NCI-H187 (cell line): Measurements from ENCODE around the gene DCTN4.
"Not testable (repeated sequence)": the region's sequence is repeated elsewhere in the genome, so short reads cannot be mapped to it uniquely, and the experiment has no call there.

Experiments
- DNase-seq, 2 experiments: peaks; one replicate each; lab custom pipeline; 2025; lab: John Stamatoyannopoulos, UW

The DCTN4 gene

DNA sequence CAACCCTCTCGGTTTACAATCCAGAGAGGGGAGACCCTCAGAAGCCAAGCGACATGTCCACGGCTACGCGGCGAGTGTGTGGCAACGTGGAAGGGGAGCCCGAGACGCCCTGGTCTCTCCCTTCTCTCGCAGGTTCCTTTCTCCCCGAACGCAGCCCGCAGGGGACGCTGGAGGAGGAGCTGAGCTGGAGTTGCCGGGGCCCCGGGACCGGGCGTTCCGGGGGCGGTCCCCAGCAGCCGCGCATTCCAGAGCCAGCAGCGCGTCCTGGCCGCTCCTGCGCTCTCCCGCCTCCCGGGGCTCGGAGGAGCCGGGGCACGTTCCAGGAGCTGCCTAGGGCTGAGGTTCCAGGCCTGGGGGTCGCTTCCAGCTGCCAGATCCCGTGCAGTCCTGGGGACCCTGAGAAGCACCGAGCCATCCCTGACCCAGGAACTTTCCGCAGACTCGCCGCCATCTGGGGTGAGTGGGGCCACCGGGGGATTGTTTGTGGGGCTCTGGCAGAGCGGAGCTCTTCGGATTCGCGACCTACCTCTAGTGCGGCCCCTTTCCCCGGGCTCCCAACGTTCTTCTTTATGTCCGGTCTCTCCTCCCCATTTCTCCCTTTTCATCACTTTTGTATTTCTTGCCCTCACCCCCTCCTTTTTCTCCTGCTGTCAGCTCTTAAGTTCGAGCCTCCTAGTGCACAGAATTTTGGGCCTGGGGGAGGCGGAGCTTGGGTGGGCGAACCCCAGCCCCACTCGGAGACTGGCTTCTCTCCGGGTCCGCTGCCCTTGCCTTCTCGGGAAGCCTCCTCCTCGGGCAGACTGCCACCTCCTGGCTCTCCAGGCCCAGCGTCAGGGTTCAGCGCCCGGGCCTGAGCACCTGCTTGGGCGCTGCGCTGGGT is 19.9 kb upstream of the DCTN4 start, which contains the start of gene SMIM3:
Gene SMIM3 (plus strand): TSS at position 241 of the 880 bp plus-strand sequence. CDS start 16,684 bp downstream, outside the sequence.
- DNase-seq = no peak

DNA sequence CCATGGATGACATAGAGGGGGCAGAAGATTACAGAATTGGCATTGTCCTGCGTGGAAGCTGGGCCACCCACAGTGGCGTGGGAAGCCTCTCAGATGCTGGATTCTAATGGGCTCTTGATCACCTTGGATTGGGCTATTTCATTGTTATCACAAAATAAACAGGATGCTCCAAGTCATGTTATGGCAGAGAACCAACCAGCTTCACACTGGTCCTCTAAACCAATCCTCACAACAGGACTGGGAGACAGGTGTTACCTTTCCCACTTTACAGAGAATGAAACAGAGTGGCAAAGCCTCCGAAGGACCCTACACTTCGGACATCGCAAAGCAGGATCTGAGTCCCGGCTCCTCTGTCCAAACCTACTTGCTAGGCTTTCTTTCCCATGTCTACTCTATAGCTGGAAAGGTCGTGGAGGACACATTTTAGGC is 19.3 kb upstream of the DCTN4 start:
- DNase-seq = no peak

DNA sequence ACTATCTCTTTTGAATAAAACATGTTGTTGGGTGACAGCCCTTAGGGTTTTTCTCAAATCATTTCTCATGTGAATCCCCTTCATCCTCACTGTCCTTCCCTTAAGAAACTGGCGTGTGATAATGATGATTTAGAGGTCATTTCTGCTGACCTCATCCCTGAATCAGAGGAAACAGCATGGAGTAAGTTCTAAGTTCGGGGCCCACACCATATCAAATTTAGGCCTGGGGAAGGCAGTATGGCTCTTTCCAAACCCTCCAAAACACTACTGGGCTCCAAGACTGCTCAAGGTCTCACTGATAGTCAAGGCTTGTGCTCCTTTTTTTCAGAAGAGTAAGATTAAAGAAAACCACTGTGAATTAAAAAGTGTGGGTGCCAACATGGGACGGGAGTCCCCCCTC is 18.9 kb upstream of the DCTN4 start:
- DNase-seq = no peak

DNA sequence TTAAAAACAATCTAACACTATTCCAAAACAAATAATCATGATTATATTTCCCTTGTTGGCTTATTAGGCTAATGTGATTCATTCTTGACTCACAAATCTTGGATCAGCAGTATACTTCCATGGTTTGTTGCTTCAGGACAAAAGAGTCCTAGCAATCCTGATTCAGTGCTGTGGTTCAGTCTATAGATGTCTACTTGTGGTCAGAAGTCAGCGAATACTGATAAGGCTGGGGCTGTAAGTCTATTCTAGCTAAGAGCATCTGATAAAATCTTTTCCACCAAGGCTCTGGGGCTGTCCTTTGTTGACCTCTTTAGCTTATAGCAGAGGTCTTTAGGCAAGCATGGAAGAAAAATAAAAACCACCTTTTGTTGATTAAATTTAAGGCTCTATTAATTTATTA is 15.3 kb upstream of the DCTN4 start:
- no peak for DNase-seq

DNA sequence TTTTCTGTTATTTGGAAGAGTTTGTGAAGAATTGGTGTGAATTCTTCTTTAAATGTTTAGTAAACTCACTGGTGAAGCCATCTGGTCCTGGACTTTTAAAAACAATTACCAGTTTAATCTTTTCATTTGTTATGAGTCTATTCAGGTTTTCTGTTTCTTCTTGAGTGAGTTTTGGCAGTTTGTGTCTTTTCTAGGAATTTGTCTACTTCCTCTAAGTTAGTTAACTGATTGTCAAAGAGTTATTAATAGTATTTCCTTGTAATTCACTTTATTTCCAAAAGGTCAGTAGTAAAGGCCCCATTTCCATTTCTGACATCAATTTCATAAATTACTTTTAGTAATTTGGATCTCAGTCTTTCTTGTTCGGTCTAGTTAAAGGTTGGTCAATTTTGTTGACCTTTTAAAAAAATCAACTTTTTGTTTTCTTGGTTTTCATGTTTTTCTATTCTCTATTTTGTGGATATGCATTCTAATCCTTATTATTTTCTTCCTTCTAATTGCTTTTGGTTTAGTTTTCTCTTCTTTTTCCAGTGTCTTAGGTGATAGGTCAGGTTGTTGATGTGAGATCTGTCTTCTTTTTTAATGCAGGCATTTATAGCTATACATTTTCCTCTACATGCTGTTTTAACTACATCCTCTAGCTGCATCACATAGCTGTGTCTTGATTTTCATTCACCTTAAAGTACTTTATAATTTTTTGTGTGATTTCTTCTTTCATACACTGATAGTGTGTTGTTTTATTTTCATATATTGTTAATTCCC is 12.4 kb upstream of the DCTN4 start:
- no peak for DNase-seq

DNA sequence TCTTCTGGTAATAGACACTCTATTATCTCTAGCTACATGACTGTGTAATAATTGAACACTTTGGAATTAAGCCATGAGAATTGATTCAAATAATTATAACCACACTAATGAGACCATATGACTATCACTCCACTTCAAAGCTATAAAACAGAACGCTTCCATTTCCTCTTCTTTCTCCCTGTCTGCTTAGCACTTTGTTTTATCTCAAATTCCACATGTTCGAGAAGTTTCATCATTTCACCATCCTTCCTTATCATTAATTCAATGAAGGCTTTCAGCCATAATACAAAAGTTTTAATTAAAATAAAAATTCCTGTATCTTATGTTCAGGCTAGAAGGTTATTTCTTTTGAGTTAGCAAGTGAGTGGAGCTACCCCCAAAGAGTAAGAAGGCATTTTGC is 7.4 kb upstream of the DCTN4 start:
- no peak for DNase-seq

DNA sequence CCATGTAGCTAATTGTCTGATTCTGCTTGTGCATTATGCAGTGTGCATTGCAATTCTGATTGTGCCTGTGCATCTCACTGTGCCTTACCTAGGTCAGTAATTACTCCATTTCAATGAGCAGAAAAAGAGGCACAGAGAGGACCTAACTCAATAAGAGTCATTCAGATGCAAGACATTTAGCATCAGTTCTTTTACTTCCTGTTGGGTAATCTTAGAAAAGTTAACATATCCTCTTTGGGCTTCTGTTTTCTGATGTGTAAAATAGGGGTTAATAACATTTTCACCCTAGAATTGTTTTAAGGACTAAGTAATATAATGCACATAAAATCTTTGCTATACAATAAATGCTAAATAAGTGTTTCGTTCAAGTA is 7.0 kb upstream of the DCTN4 start:
- DNase-seq = no peak

DNA sequence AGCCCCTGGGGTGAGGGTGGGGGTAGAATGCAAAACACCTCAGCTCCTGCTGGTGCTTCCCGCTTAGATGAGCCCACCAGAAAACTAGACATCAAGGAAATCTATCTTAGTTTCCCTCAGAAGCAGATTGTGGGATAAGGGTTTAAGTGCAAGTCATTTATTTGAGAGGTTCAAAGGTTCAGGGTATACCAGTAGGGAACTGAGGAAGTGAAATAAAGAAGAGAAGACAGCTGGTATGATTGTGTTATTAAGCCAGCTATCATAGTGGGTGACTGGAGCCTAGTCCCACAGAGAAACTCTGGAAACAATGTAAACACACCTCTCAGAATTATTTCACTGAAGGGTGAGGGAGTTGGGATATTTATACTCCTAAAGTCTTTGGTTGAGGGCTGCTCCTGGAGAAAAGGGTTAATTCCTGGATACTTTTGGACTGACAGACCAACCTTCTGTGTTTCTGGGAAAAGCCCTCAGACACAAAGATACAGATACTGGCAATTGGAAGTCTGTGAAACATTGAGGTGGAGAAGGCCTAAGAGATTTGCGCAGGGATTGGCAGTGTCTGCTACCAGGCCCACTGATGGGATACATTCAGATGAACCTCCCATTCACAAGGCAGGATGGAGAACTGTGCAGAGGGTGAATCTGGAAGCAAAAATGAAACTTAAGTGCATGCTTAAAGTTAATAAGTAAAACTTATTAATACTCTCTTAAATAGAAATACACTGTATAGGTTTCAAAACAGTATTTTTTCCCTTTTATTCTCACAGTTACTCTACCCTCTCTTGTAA is 6.4 kb upstream of the DCTN4 start:
- no peak for DNase-seq

DNA sequence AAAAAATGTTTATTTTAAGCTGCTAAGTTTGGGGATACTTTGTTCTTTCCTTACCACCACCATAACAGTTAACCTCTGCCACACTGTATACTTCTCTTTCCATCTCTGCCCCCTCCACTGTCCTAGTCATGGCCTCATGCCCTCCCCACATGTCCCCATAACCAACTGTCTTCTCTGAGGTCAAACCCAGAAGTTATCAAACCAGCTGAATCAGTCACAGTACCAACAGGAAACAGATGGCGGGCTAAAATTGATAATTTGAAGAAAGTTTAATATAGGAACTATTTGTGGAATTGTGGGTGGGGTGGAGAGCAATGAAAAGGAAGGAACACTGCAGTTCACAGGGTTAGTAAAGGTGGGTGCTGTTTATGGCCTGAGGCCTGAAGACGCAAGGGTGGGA is 5.7 kb upstream of the DCTN4 start:
- no peak for DNase-seq

DNA sequence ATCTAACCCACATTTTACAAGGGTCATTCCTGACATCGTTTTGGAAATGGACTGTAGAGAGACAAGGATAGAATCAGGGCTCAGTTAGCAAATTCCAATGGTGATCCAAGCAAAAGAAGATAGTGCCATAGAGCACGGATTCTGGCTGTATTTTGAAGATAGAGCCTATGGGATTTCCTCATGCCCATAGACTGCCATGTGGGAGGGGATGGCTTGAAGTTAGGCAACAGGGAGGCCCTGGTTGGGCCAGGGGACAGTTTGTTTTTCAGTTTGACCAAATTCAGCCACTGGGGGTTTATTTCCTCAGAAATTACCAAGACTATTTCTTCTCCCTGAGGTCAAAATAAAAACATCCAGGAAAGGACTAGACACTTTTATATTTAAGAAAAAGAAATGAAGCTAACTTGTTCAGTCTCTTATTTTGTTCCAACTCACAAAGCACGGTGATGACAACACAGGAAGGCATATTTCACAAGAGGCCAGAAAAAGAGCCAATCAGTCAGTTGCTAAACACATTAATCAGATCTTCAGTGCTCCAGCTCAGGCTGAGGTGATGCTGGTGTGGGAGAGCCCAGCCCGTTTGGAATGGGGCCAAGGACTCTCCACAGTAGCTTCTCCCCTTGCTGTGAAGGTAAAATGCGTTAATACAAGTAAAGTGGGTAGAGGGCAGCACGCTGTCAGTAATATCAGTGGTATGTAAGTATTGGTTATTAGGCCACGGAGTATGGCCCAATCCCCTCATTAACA is 4.4 kb upstream of the DCTN4 start:
- DNase-seq = no peak

DNA sequence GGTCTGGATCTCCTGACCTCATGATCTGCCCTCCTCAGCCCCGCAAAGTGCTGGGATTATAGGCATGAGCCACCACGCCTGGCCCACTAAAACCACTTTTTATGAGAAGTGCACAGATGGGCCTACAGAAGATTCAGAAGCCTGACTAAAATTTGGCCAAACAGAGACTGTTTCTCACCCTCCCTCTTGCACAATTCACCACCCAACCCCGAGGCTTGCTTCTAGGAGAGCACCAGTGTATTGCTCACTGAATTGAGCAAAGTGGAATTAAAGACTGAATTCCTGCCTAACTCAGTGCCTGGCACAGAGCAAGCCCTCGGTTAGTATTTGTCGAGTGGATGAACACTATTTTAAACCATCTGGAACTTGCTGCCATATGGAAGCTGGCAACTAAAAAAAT is 3.4 kb upstream of the DCTN4 start:
- DNase-seq = no peak

DNA sequence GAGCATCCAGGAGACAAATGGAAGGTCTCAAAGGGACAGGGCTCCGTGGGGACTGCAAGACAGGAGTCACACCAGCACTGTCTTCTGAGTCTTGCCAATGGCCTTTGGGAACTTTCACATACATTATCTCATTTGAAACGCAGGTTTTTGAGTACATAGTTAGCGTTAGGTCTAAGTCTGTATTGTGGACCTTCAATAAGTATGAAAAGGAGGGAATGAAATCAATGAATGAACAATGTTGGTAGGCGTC is 442 bp upstream of the DCTN4 start:
- DNase-seq = no peak

DNA sequence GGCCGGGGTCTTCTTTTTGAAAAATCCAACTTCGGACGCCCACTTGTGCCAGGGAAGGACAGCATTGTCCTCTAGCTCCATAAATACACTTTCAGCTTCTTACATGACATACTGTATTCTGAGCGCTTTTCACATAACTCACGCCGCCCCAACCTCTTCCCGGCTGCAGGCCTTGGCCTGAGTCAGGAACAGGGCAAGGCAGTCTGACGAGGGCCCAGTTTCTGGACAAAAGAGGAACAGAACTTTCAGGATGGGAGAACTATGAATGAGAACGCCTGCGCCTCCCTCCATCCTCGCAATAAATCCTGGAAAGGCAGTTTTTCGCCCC is 650 bp downstream of the DCTN4 start:
- DNase-seq = no peak

DNA sequence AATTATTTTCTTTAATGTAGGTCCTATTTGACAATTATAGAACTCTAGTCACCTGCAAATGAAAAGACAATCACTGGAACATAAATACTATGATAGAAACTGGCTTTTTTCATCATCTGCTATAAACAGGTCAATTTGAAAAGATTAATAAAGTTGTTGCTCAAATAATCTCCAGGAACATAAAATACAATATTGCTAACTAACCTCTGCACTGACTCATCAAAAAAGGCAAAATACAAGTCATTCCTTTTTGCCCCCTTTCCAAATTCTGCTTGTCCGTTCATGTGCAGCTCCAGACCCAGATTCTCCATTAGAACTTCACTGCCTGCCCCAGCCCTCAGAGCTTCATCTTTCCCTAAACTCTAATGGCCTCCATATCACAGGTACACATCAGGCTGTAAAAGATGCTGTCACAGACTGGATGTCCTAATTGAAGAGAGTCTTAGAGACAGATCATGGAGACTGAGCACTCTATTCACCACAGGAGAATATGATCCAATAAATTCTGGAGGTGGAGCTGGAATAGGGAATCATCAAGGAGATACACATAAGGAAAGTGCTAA is 1.6 kb downstream of the DCTN4 start:
- DNase-seq = no peak

DNA sequence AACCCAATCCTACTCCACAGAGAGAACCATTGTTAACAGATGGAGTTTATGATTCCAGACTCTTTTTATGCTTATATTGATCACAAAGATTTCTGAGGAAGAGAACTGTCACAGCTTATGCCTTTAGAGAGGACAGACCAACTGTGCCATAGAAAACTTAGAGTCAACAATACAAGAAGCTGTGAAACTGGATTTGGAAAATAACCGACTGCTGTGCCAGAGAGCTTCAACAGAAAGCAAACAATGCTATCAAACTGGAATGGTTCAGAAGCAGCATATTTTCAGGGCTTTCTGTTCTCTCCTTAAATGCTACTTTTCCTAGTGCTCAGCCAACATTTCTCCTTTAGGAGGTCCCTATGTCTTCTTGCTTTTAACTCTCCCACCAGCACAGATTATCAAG is 5.0 kb downstream of the DCTN4 start:
- no peak for DNase-seq

DNA sequence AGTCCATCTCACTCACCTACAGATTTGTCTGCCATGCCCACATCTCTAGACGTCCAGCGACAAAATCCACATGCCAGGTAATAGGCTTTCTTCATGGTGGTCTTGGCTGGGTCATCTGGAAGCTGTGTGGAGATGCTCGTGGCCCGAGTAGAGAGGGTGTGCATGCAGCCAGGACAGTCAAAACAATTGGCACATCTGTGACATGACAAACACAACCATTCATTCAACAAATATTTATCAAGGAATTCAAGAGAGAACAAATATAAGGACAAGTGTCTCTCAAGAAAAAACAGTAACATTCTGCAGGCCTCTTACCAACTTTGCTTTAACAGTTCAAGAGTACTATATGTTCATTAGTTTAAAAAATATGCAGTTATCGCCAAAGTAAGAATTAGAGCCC is 5.4 kb downstream of the DCTN4 start:
- no peak for DNase-seq

DNA sequence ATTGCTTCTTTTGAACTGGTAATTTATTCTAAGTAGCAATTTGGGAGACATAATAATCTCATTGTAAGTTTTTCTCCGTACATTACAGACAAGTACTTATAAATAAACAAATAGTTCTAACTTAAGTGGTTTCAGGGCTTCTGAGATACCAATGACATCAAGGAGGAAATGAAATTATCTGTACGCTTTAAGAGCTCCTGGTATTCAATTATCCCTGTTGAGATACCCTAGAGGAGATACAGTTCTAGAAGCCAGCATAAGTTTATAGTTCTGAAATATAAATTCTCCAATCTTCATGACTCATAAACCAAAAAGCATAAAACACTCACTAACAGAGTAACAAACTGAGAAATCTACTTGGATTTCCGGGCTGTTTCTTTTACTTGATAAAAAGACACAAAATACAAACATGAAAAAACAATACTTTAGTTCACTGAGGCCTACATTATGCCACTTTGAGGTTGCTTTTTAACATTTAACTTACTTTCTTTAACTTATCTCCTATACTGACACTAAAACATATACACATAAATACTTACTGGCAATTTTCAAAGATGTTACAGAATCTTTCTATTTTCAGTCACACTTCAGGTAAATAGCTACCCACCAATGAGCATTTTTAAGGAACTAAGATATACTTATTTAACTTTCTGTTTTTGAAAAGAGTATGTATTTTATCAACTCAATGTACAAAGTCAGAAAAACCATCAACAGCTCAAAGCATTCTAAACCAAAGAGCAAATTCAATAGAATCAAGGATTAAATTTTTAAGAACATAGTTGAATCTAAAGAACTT is 7.5 kb downstream of the DCTN4 start:
- DNase-seq = no peak

DNA sequence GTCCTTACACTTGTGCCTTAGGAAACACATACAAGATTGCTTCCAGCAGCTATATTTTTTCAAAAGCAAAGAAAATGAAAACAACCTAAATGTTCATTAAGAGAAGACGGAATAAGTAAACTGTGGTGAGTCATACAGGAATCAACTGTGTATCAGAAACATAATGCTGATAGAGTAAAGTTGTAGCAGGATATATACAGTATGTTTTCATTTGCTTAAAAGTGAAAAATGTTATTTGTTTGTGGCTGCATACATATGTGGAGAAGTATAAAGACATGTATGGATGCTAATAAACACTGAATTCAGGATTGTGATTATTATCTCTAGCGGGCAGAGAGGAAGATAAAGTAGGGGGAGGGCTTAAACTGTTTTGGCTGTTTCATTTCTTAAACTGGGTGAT is 8.3 kb downstream of the DCTN4 start:
- no peak for DNase-seq

DNA sequence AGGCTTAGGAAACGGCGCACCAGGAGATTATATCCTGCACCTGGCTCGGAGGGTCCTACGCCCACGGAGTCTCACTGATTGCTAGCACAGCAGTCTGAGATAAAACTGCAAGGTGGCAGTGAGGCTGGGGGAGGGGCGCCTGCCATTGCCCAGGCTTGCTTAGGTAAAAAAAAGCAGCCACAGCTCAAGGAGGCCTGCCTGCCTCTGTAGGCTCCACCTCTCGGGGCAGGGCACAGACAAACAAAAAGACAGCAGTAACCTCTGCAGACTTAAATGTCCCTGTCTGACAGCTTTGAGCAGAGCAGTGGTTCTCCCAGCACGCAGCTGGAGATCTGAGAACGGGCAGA is 15.7 kb downstream of the DCTN4 start:
- DNase-seq = not testable (repeated sequence)

DNA sequence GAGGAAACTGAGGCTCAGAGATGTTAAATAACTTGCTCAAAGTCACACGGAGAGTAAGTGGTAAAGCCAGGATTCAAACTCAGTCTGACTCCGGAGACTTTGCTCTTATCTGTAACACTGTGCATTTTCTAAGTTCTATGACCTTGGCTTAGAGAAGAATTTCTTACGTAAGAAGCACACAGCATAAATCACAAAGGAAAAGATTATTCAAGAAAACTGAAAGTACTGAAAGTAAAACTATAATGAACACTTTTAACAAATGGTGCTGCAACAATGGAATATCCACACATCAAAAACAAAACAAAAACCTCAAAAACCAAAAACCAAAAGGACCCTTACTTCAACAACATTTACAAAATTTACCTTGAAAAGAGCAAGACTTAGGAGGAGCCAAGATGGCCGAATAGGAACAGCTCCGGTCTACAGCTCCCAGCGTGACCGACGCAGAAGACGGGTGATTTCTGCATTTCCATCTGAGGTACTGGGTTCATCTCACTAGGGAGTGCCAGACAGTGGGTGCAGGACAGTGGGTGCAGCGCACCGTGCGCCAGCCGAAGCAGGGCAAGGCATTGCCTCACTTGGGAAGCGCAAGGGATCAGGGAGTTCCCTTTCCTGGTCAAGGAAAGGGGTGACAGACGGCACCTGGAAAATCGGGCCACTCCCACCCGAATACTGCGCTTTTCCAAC is 16.2 kb downstream of the DCTN4 start:
- not testable (repeated sequence) for DNase-seq

DNA sequence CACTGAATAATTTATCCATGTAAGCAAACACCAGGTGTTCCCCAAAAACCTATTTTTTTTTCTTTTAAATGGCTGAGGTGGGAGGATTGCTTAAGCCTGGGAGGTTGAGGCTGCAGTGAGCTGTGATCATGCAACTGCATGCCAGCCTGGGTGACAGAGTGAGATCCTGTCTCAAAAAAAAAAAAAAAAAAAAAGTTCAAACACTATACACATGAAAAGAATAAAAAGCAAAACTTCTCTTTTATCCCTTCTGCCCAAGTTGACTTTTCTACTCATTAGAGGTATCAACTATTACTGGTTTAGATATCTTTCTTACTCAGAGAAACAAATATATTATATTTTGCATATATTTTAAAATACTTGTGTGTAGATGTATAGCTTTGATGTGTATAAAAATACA is 17.8 kb downstream of the DCTN4 start:
- DNase-seq = no peak
